Type B pancreatic cell (in vitro differentiated cells): Measurements from ENCODE around the gene CFAP57. TPM values are rescaled to one million over a fixed set of nuclear protein-coding genes. Genes with fewer than 3 reads are reported as not detected.

Experiments
- DNase-seq: peaks from one replicate; pipeline ENCODE4 v3.0.0; 2021; ENCODE audit warnings: mixed read lengths; ENCODE audit not compliant: unreplicated experiment; ENCODE audit errors: extremely low spot score
- H3K27ac Mint-ChIP-seq: 2 replicates; pipeline ENCODE4 v1.8.0; 2021; ENCODE audit warnings: mild to moderate bottlenecking, mixed read lengths
- H3K27me3 Mint-ChIP-seq: 2 replicates; pipeline ENCODE4 v1.8.0; 2021; ENCODE audit warnings: mixed read lengths
- H3K36me3 Mint-ChIP-seq: 2 replicates; pipeline ENCODE4 v1.8.0; 2021; ENCODE audit warnings: mixed read lengths
- H3K4me1 Mint-ChIP-seq: one replicate; pipeline ENCODE4 v1.8.0; 2021; ENCODE audit warnings: mixed read lengths; ENCODE audit not compliant: unreplicated experiment
- H3K4me3 Mint-ChIP-seq: 2 replicates; pipeline ENCODE4 v1.8.0; 2021; ENCODE audit warnings: mild to moderate bottlenecking, mixed read lengths
- H3K9me3 Mint-ChIP-seq: 2 replicates; pipeline ENCODE4 v1.8.0; 2021; ENCODE audit warnings: mixed read lengths
- total RNA-seq: library from RNA; stranded (reverse); gene quantifications from 2 replicates; pipeline ENCODE4 v1.2.1, GENCODE V29; 2021; ENCODE audit warnings: low replicate concordance
- TF ChIP-seq, protein P1 (sequence below): fragments of 200-600 bp; sonication (generic); conservative IDR thresholded peaks from 2 replicates; pipeline ENCODE4 v1.5.0; 2021; ENCODE audit warnings: antibody characterized with exemption, mild to moderate bottlenecking

The CFAP57 gene
- total RNA-seq, 1 donor from 2014 or later, result 1.8 TPM

DNA sequence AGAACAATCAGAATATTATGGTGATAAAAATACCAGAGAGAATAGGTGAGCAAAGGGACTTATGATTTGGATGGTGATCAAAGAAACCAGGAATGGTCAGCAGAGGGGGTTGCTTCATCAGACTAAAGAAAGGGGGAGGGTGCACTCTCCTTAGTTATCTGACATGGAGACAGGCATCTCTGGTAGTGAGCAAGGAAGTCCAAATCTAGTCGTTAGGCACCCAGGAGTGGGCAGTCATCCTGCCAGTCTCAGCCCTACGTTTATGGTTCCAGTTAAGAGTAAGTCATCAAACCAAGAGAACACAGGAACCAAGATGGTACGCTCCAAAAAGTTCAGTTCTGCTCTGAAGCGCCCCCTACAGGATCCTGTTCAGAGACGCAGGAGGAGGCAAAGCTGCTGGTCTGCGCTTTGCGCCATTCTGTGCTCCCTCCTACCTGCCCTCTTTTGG, 28.7 kb upstream of the CFAP57 start:
- H3K27ac Mint-ChIP-seq, result no peak overlapping the region
- no peak for DNase-seq
- TF ChIP-seq, protein P1, sequence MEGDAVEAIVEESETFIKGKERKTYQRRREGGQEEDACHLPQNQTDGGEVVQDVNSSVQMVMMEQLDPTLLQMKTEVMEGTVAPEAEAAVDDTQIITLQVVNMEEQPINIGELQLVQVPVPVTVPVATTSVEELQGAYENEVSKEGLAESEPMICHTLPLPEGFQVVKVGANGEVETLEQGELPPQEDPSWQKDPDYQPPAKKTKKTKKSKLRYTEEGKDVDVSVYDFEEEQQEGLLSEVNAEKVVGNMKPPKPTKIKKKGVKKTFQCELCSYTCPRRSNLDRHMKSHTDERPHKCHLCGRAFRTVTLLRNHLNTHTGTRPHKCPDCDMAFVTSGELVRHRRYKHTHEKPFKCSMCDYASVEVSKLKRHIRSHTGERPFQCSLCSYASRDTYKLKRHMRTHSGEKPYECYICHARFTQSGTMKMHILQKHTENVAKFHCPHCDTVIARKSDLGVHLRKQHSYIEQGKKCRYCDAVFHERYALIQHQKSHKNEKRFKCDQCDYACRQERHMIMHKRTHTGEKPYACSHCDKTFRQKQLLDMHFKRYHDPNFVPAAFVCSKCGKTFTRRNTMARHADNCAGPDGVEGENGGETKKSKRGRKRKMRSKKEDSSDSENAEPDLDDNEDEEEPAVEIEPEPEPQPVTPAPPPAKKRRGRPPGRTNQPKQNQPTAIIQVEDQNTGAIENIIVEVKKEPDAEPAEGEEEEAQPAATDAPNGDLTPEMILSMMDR, result peak; percentile 53
- peaks cover 6% of the 10 kb centered on the region for H3K9me3 Mint-ChIP-seq
- peaks cover 2% of the 10 kb centered on the region for H3K4me1 Mint-ChIP-seq
- H3K36me3 Mint-ChIP-seq, result no peaks in the 10 kb centered on the region
- H3K27me3 Mint-ChIP-seq, result peaks cover 32% of the 10 kb centered on the region
- H3K4me3 Mint-ChIP-seq, result no peak overlapping the region

DNA sequence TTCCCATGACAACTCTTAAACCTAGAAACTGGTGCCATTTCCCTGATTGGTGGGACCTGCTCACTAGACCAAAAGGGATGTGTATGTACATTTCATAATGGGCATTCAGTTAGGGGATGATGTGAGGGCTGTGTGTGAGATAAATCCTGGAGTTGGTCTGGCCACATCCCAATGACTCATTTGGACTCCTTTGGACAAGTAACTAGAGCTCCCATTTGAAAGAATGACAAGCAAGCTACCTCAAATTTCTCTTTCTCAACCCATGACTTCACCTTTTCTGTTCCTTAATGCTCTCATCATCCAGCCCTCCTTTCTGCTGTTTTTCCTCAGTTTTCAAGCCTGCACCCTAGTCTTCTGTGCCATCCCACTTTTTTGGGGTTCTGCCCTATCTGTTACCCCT, 27.9 kb upstream of the CFAP57 start:
- TF ChIP-seq, protein P1, result no peak
- peaks cover 34% of the 10 kb centered on the region for H3K27me3 Mint-ChIP-seq
- H3K9me3 Mint-ChIP-seq, result peaks cover 6% of the 10 kb centered on the region
- no peaks in the 10 kb centered on the region for H3K36me3 Mint-ChIP-seq
- no peak for DNase-seq
- H3K27ac Mint-ChIP-seq, result no peak overlapping the region
- peaks cover 8% of the 10 kb centered on the region for H3K4me1 Mint-ChIP-seq
- no peak overlapping the region for H3K4me3 Mint-ChIP-seq

DNA sequence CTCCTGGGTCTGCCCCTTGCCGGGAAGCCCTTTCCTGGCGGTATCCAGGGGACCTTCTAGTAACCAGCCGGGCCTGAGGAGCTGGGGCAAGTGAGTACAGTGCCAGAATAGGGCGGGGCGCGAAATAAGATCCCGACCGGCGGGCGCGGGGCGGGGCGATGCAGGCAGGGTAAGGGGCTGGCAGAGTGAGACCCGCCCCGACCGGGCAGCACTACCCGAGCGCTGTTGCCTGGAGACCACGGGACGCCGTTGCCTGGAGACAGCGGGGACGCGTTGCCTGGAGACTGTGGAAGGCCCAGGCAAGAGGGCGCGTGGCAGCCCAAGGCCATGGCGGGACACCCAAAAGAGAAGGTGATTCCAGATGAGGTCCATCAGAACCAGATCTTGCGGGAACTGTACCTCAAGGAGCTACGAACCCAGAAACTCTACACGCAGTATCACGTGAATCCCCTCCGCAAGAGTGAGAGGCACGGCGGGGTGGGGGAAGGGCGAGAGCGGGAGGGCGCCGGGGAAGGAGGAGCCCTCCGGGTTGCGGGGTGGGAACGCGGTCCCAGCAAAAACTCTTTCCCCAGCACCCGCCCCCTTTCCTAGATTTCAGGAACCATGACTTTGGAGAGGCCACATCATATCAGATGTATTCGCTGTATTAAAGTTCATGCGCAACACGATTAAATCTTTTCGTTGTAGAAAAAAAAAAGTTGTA, 24.4 kb upstream of the CFAP57 start:
- Mint-ChIP-seq H3K36me3 (no peaks in the 10 kb centered on the region), H3K27ac (peak overlapping the region; percentile 42), H3K27me3 (peaks cover 33% of the 10 kb centered on the region), H3K9me3 (no peaks in the 10 kb centered on the region), H3K4me1 (peaks cover 8% of the 10 kb centered on the region), H3K4me3 (peak overlapping the region; percentile 85)
- TF ChIP-seq, protein P1, result no peak
- DNase-seq, result peak; percentile 94

DNA sequence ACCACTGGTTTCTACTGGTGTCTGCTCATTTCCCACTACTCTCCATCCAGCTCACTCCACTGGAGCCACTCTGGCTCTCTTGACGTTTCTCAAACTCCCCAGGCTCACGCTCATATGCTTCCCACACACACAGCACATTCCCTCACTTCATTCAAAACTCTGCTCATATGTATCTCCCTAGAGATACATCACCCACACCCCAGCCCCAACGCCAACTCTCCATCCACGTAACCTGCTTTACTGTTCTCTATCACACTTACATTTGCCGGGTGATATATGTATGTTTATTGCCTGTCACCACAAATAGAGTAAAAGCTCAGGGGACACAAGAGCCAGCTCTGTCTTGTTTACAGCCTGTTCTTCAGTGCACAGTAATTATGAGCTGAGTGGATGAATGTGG, 22.2 kb upstream of the CFAP57 start:
- no peak for DNase-seq
- H3K4me1 Mint-ChIP-seq, result peaks cover 8% of the 10 kb centered on the region
- TF ChIP-seq, protein P1, result no peak
- no peaks in the 10 kb centered on the region for H3K9me3 Mint-ChIP-seq
- H3K4me3 Mint-ChIP-seq, result peak overlapping the region; percentile 38
- no peaks in the 10 kb centered on the region for H3K36me3 Mint-ChIP-seq
- peak overlapping the region; percentile 16 for H3K27ac Mint-ChIP-seq
- H3K27me3 Mint-ChIP-seq, result peaks cover 17% of the 10 kb centered on the region

DNA sequence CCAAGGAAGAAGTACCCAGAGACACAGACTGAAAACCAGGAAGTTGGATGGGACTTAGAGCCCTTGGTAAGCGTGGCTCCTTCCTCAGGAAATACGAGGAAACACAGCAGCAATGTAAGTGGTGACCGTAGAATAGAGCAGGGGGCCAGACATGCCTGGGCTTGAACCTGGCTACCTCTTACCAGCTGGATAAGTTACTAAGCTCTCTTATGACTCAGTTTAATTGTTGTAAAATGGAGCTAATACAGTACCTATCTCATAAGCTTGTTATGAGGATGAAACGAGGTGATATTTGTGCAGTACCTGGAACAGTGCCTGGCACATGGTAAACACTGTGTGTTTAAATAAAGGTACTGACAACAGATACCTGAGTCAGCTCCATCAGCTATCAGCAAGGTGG, 19.3 kb upstream of the CFAP57 start:
- TF ChIP-seq, protein P1, result no peak
- no peak for DNase-seq
- peaks cover 7% of the 10 kb centered on the region for H3K27me3 Mint-ChIP-seq
- H3K4me3 Mint-ChIP-seq, result no peak overlapping the region
- H3K27ac Mint-ChIP-seq, result no peak overlapping the region
- no peaks in the 10 kb centered on the region for H3K36me3 Mint-ChIP-seq
- peaks cover 8% of the 10 kb centered on the region for H3K4me1 Mint-ChIP-seq
- no peaks in the 10 kb centered on the region for H3K9me3 Mint-ChIP-seq
